ENCODE data around the gene ADIG.

The ADIG gene

DNA sequence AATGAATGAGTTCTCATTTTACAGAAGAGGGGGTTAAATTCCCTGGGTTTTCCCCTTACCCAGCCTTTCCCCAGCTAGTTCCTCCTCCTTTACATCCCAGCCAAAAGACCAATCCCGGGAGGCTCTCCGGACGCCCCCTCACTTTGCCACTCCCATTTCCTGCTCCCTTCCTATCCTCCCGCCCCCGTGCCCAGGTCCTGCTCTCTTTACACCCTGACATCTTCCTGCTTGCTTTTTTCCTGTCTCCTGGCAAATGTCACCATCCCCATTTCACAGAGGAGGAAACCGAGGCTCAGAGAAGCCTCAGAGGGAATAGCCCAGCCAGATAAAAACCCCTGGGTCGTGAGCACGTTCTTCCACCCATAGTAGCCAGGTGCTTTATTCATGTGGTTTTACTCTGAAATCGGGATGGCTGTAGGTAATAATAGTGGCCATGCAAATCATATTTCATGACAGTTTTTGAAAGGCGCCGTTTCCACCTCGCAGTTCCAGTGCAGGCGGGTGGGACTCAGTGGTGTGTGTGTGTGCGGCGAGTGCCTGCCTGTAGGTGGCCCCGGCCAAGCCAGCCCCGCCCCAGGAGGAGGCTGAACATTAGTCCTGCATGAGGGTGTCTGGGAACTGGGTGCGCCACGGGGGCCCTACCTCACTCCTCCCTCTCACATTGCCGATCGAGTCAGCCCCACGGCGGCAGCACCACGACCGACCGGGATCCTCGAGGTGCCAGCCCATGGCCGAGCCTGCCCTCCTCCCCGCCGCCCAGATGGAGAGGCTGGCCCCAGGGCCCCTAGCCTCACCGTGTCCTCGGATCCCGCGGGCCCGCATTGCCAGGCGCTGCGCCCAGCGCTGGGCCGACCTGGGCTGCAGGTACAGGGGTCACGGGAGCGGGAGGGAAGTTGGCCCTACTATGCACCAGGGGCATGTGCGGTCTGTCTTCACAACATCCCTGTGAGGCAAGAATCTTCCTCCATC, 20.5 kb downstream of the ADIG start, which contains the start of gene ARHGAP40:
Gene ARHGAP40 (plus strand): TSS at position 594 of the 969 bp plus-strand sequence.
- peak; percentile 4 to 12 for DNase-seq (ENCODE audit: low read depth in 2 of 2)

DNA sequence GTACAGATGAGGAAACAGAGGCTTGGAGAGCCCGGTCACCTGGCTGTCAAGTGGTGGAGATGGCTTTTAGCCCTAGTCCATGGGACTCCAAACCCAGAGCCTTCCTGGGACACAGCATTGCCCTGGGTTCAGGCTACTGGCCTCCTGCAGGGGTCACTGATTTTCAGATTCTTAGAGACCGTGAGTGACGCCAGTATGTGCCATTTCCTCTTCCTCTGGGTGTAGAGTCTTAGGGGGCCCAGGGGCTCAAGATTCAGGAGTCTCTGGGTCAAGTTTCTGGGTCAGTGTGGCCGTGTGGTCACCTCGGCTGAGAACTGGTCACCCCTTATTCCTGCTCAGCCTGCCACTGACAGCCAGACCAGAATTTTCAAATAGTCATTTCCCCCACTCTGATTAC, 21.2 kb downstream of the ADIG start:
- DNase-seq (ENCODE audit: low read depth in 2 of 2) = no peak

DNA sequence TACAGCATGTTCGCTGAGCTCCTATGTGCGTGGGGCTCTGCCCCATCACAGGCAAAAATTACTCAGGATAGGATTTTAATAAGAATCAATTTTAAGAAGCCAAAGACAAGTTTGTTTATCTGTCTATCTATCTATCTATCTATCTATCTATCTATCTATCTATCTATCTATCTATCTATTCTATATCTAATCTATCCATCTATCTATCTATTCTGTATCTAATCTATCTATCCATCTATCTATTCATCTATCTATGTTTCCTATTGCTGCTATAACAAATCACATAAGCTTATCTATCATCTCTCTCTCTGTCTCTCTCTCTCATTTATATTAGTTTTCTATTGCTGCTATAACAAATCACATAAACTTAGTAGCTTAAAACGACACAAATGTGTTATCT, 22.3 kb downstream of the ADIG start:
- DNase-seq (ENCODE audit: low read depth in 2 of 2) = no peak

DNA sequence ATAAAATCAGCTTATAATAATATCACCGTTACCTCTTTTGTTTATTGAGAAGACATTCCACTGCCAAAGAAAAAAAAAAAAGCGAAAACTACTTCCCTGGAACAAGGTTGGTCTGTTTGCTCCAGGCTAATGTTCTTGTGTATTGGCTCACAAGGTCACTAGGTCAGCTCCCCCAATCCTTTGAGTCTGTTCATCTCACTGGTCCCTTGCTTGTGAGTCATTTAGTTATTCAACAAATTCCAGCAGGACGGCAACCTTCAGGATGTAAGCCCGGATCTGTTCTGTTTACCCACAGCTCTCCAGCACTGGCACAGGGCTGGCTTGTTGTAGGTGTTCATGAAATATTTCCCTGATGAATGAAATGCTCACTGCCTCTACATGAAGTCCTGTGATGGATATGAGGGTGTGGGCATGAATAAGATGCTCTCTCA, 23.9 kb downstream of the ADIG start:
- DNase-seq (ENCODE audit: low read depth in 2 of 2) = no peak

DNA sequence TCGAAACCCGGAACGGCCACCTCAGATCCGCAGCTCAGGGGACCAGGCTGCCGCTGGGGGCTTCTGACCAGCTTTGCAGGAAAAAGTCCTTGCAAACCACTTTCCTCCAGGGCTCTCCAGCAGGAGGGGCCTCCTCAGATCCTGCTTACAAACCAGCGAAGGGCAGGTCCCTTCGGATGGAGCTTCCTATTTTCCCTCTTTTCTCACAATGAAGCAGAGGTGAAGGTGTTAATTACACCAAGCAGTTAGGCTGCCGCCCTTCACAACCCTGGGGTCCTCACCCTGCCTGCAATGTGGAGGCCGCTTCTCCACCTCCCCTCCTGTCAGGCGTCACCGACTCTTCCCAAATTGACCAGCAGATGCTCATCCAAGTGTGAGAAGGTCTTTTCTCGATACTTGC, 26.4 kb downstream of the ADIG start:
- DNase-seq (ENCODE audit: low read depth in 2 of 2) = no peak

DNA sequence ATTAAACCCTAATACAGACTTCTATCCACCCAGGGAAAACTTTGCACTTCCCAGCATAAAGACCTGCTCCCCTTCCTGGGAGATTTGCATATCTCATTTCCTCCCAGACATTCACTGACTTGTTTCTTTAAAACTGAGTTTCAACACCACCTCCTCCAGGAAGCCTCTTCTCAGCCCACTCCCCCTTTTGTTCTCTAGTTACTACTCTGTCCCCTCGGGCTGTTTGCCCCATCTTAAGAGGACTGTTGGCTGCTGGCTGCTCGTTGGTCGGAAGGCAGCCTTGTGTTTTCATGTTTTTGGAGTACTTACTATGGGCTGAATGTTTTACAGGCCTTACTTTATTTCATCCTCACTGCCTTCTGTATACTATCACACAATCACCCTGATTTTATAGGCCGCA, 27.2 kb downstream of the ADIG start:
- DNase-seq (ENCODE audit: low read depth in 2 of 2) = no peak

DNA sequence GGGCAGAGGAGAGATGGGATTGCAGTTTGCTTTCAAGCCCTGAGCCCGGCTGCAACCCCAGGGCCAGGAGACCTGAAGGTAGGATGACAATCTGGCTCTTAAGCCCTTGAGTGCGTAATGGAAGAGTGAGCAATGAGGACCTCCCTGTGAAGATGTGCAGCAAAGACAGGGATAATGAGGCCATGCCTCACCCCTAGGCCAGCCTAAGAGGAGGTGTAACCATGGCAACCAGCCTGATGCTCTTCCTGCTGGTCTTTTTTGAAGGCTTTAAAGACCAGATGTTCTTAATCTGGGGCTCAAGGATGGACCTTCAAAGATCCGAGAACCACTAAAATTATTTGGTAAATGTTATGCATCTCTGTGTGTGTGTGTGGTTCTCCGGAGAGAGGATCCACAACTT, 28.8 kb downstream of the ADIG start:
- no peak for DNase-seq (ENCODE audit: low read depth in 2 of 2)

DNA sequence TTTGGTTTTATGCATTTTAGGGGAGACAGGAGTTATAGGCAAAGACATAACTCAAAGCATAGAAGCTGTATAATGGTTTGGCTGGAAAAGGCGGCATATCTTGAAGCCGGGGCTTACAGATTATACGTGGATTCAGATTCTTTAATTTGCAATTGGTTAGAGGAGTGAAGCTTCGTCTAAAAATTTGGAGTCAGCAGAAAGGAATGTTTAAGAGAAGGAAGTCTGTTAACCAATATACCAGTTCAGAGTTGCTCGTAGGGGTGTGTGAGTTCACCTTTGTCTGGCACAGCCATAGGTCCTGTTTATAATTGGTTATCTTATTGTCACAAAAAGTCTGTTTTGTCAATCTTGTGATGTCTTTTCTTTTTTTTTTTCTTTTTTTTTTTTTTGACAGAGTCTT, 29.5 kb downstream of the ADIG start:
- DNase-seq (ENCODE audit: low read depth in 2 of 2) = no peak

DNA sequence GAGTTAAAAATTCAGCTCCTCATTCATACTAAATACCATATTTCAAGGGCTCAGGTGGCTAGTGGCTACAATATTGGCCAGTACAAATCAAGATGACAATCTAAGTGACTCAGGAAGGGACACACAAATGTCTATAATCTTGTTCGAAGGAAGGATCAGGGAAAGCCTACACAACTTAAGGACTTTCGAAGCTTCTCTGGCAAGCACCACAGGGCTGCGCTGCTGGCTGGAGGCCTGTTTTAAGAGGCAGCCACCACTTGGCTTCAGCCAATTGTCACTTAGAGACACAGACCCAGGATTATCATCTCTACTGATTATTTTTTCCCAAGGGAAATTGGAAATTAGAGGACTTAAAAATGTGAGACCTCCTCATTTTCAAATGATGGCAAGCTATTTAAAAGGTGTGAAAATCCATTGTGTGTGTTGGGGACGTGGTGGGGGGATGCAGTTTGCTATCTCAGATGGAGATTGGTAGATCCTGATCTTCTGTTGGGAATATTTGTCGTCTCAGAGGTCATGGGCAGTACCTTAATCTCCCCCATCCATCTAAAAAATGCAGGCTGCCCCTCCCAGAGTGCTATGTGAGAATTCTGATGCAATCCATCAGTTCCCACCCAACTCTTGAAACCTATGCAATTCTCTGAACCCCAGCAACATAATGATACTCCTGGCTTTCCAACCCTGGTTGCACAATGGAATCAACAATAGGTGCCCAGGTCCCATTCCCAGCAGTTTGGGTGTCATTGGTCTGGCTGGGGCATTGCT, 31.9 kb downstream of the ADIG start:
- DNase-seq (ENCODE audit: low read depth in 2 of 2) = no peak

DNA sequence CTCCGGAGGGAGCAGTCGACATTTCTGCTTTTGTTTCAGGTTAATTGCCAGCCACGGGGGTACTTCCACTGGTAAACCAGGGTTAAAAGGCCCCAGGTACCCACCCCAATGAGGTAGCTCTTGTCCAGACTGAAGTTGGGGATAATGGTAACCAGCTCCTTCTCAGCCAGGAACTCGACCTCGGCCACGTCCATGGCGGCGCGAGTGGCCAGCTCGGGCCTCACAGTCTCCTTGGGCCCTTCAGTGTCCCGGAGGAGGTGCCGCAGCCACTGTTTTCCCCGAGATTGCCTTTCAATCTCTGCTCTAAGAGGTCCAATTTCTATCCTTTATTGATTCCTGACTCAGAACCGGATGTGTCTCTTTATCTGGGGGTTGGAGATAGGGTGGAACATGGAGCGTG, 34.3 kb downstream of the ADIG start:
- DNase-seq (ENCODE audit: low read depth in 2 of 2) = no peak

DNA sequence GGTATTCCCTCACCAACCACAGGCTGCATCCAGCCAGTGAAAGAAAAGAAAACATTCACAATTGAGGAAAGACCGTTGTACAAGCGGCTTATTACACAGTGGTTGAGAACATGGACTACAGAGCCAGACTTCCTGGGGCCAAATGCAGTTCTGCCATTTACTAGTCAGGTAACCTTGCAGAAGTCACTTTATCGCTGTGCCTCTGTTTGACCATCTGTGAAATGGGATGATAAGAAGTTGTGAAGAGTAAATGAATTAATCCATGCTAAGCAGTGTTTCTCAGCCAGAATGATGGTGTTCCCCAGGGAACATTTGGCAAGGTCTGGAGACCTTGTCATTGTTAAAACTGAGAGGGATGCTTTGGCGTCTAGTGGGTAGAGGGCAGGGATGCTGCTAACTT, 35.5 kb downstream of the ADIG start:
- no peak for DNase-seq (ENCODE audit: low read depth in 2 of 2)

DNA sequence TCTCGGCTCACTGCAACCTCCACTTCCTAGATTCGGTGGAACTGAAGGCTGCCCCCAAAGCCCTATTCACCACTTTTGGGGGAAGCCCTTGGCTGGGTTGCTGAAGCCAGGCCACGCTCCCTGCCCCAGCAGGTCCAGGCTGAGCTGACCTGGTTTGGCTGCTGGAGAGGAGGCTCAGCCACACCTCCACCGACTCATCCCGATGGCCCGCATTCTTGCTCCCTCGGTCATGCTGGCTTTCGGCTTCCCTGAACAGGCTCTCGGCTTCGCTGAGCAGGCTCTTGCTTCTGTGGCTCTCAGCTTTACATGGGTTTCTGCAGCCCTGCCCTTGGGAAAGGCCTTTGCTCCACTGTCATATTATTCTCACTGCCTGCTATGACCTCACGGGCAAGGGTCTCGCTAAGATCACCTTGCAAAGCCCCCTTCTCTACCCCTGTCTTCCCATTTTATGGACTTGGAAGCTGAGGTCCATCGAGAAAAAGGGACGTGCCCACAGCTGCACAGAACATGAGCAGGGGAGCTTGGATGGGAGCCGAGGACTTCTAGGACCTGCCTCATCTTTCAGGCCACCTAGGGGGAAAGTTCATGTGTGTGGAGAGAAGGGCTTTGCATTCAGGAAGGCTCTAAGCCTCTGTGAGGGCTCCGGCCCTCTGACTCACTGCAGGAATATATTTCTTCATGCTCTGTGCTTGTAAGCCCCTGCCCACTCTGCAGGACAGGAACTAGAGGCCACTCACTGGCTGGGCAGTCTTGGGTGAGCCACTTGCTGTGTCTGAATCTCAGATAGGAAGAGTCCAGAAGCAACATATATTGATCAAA, 36.2 kb downstream of the ADIG start:
- DNase-seq (ENCODE audit: low read depth in 2 of 2) = no peak

DNA sequence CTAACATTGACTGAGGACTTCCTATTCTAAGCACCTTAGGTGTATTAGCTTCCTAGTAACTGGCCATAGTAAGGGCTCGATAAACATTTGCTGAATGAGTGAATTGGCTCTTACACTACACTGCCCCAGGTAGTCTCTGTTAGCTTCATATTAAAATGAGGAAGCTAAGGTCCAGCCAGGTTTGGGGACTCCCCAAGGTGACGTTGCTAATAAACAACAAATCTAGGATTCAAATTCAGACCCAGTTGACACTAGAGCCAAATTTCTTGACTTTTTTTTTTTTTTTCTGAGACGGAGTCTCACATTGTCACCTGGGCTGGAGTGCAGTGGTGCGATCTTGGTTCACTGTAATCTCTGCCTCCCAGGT, 36.8 kb downstream of the ADIG start:
- DNase-seq (ENCODE audit: low read depth in 2 of 2) = no peak

DNA sequence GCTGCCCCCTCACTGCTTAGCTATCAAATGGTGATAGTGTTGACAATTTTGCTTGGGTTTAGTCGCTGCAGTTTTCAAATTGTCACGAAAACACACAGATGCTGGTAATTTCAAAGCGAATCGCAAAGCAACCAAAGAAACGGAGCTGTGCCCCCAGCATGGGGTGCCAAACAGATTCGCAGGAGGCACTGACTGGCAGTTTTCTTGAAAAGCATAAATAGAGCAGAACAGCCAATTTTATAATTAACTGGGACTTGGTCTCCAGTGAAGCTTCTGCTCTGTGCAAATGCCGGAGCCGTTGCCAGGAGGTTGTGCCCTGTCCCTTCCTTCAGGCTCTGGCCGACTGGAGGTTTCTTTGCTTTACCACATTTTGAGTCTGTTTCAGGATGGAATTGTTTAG, 39.4 kb downstream of the ADIG start:
- DNase-seq (ENCODE audit: low read depth in 2 of 2) = no peak

DNA sequence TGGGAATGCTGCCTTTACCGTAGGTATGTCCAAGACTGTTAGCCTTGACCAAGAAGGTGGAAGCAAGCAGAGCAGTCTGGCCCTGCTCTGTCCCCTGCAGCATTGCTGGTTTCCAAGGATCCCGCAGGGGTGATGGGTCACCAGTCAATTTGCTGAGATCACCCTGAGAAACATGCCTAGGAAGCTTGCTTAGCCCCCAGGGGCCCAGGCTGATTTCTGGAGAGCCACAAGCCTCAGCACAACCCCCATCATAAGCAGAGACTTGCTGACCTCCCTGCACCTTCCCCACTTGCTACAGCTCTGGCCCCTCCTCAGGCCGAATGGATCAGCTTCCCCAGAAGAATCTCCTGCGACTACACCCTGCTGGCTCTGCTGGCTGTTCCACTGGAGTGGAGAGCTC, 42.1 kb downstream of the ADIG start:
- DNase-seq (ENCODE audit: low read depth in 2 of 2) = no peak

DNA sequence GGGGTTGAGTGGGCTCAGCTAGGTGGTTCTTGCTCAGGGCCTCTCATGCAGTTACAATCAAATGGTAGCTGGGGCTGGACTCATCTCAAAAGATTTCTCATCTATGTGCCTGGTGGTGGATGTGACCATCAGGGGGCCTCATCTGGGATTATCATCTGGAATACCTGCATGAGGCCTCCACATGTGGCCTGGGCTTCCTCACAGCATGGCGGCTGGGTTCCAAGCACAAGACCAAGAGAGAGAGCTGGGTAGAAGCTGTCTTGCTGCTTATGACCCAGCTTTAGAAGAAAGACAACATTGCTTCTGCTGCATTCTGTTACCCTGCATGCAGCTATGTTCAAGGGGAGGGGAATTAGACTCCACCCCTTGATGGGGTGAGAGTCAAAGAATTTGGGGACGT, 43.1 kb downstream of the ADIG start:
- DNase-seq (ENCODE audit: low read depth in 2 of 2) = no peak

DNA sequence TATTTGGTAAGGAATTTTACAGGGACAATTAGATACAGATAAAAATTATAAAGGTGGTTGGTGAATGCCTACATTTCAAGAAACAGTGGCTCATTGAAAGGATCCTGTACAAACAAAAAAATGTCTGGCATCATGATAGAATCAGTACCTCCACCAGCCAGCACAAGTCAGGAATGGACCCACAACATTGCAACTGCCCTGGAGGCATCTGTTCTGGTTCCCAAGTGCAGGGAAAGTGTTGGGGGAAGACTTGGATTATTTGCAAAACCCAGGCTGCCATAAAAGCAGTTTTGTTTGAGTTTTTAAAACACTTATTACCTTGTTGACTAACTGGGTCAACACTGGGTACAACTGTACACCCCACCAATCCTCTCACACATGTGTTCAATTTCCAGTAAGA, 44.9 kb downstream of the ADIG start:
- DNase-seq (ENCODE audit: low read depth in 2 of 2) = no peak

DNA sequence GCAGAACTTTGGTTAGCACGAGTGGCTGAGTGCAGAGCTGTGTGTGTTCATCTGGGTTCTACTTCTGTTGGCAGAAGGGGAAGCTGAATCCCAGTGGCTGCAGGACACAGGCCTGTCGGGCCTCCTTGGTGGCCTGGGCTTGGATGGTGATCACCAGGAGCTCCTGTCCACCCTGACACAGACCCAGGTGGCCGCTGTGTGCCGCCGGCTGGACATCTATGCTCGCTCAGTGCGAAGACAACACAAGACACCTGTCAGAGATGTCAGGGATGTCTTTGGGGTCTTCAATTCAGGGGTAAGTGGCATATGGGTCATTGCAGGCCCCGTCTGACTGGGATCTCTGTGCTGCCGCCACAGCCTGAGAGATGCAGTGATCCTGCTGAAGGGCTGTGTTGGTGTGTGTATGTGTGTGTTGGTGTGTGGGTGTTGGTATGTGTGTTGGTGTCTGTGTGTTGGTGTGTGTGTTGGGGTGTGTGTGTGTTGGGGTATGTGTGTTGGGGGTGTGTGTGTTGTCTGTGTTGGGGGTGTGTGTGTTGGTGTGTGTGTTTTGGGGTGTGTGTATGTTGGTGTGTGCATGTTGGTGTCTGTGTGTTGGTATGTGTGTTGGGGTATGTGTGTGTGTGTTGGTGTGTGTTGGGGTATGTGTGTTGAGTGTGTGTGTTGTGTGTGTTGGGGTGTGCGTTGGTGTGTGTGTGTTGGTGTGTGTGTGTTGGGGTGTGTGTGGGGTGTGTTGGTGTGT, 46.1 kb downstream of the ADIG start:
- no peak for DNase-seq (ENCODE audit: low read depth in 2 of 2)

DNA sequence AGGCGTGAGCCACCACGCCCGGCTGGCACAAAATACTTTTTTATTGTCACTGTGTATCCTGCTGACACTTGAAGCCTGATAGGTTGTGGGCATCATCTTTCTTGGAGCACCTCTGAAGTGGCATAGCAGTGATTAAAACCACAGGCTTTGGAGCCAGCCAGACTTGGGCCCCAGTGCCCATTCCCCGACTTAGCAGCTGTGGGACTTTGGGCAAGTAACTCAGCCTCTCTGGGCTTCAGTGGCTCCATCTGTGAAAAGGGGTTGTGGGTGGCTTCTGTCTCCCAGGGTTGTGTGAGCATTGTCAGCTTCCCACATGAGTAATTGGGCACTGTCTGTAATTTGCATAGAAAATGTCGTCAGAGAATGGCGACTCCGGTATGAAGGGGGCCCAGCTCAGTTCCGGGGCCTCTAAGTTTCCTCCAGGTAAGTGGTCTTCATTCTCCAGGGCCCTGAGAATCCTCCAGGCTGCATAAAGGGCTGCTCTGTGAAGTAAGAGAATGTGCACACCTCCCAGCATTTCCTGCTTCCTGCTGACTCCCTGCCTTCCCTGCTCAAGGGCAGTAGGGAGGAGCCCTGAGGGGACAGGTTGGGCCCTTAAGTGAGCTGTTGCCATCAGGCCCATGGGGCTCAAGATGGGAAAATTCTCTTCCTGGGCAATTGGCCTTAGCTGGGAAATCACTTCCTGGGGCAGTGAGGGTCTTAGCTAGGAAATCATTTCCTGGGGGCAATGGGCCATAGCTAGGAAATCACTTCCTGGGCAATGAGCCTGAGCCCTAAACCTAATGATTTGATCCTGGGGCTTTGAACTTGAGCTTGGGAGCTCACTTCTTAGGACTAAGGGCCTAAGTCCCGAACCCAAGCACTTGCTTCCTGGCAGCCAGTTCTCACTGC, 47.8 kb downstream of the ADIG start:
- DNase-seq (ENCODE audit: low read depth in 2 of 2) = no peak

DNA sequence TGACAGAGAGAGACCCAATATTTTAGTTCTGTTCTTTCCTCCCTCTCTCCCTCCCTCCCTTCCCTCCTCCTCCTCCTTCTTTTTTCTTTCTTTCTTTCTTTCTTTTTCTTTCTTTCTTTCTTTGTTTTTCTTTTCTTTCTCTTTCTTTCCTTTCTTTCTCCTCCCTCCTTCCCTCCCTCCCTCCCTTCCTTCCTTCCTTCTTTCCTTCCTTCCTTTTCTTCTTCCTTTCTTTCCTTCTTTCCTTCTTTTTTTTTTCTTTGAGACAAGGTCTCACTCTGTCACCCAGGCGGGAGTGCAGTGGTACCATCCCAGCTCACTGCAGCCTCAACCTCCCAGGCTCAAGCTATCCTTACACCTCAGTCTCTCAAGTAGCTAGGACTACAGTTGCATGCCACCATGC, 49.0 kb downstream of the ADIG start:
- DNase-seq (ENCODE audit: low read depth in 2 of 2) = no peak
